Inferior parietal cortex (tissue), 1 donor: ENCODE data around the gene FGR.

Source experiments
- DNase-seq: peaks from one replicate; pipeline ENCODE4 v3.0.0-alpha.2; 2016; ENCODE audit errors: extremely low spot score

The FGR gene

GRCh38 chr1:27588256-27589232 is 46.4 kb downstream of the FGR start:
- DNase-seq, result no peak

- DNase-seq, result no peak
Observed at GRCh38 chr1:27585684-27586083, 49.3 kb downstream of the FGR start.

GRCh38 chr1:27584453-27584852 is 50.5 kb downstream of the FGR start:
- no peak for DNase-seq

GRCh38 chr1:27583479-27583878 is 51.5 kb downstream of the FGR start:
- DNase-seq, result no peak

GRCh38 chr1:27581823-27582243 is 53.2 kb downstream of the FGR start:
- DNase-seq, result no peak

- no peak for DNase-seq
Observed at GRCh38 chr1:27577504-27578188, 57.3 kb downstream of the FGR start.

- DNase-seq, result no peak
Observed at GRCh38 chr1:27576806-27577227, 58.2 kb downstream of the FGR start.

GRCh38 chr1:27575840-27576331 is 59.1 kb downstream of the FGR start:
- no peak for DNase-seq

GRCh38 chr1:27574871-27575831 is 59.8 kb downstream of the FGR start:
- DNase-seq, result no peak

- DNase-seq, result no peak
Observed at GRCh38 chr1:27574001-27574781, 60.8 kb downstream of the FGR start.

GRCh38 chr1:27572679-27573426 is 62.1 kb downstream of the FGR start:
- DNase-seq, result no peak

- DNase-seq, result no peak
Observed at GRCh38 chr1:27572019-27572678, 62.8 kb downstream of the FGR start.

GRCh38 chr1:27571439-27572018 is 63.5 kb downstream of the FGR start:
- DNase-seq, result no peak

- DNase-seq, result no peak
Observed at GRCh38 chr1:27570784-27571183, 64.2 kb downstream of the FGR start.

- no peak for DNase-seq
Observed at GRCh38 chr1:27570356-27570755, 64.6 kb downstream of the FGR start.

- DNase-seq, result no peak
Observed at GRCh38 chr1:27569506-27570291, 65.3 kb downstream of the FGR start.

GRCh38 chr1:27569088-27569460 is 65.9 kb downstream of the FGR start:
- no peak for DNase-seq
